Mucosa of rectum (tissue), 2 donors: ENCODE data around the gene NIT2.
A peak's percentile ranks its signal among the peaks of the same experiment; 100 is the strongest.

ENCODE experiments used
- H3K27ac ChIP-seq, 2 donors: one replicate each; pipeline ENCODE4 v1.7.0; 2013; ENCODE audit warnings: inconsistent platforms in 2 of 2, low read depth in 2 of 2, low read length in 2 of 2
- H3K27me3 ChIP-seq, 2 donors: one replicate each; pipeline ENCODE4 v1.7.0; 2013; ENCODE audit warnings: low read length in 2 of 2; ENCODE audit not compliant: control insufficient read depth in 2 of 2, insufficient read depth in 2 of 2
- H3K36me3 ChIP-seq, 2 donors: one replicate each; pipeline ENCODE4 v1.7.0; 2013; ENCODE audit warnings: low read length in 2 of 2; ENCODE audit not compliant: control insufficient read depth in 2 of 2, insufficient read depth in 2 of 2
- H3K4me1 ChIP-seq, 2 donors: one replicate each; pipeline ENCODE4 v1.7.0; 2013; ENCODE audit warnings: low read length in 2 of 2, mild to moderate bottlenecking in 1 of 2; ENCODE audit not compliant: control insufficient read depth in 2 of 2, insufficient read depth in 2 of 2
- H3K4me3 ChIP-seq, 2 donors: one replicate each; pipeline ENCODE4 v1.7.0; 2013; ENCODE audit warnings: low read length in 2 of 2
- H3K9ac ChIP-seq, 2 donors: one replicate each; pipeline ENCODE4 v1.7.0; 2013; ENCODE audit warnings: low read length in 2 of 2, low read depth in 1 of 2, mild to moderate bottlenecking in 1 of 2
- H3K9me3 ChIP-seq, 2 donors: one replicate each; pipeline ENCODE4 v1.7.0; 2013; ENCODE audit warnings: low read length in 2 of 2; ENCODE audit not compliant: control insufficient read depth in 2 of 2
- donor health status: healthy.
- donor health status: Normal muscosa, but diverticular disease.

NIT2 gene, protein sequence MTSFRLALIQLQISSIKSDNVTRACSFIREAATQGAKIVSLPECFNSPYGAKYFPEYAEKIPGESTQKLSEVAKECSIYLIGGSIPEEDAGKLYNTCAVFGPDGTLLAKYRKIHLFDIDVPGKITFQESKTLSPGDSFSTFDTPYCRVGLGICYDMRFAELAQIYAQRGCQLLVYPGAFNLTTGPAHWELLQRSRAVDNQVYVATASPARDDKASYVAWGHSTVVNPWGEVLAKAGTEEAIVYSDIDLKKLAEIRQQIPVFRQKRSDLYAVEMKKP

DNA sequence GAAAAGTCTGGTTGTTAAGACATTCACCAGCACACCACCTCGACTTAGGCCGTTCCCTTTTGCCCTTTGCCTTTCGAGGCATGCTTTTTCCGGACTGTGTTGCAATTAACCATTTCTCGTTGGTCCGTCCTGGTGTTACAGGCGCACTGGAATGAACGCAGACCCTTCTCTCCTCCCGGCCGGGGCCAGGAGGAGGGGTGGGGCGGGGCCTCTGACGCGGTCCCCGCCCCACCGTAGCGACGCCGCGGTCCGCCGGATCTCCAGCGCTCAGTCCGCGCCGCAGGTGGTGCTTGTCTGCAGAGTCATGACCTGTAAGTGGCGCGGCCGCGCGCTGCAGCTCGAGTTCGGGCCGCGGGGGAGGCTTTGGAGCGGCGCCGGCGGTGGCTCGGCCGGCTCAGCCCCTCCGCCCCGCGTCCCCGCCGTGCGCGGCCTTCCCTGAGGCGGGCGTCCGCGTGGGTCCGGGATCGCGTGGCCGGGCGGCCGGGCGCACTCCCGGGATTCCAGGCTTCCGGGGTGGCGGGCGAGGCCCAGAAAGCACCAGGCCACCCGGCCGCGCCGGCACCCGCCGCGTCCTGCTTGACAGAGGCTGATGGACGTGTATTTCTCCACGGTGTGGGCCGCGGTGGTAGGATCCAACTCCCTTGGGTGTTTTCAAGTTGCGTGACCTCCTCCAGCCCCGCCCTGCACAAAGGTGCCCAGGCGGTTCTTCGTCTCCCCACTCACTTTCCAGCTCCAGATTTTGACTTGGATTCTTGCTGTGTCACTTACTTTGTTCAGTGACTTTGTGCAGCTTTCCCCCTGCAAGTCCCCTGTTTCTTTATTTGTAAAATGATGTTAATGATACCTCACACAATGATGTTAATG is at the start of gene NIT2:
TSS of gene NIT2 (plus strand) at position 270 of the 864 bp plus-strand sequence. CDS start at position 305, 35 bp downstream.
- H3K9me3 ChIP-seq = no peaks in the 10 kb centered on the region
- H3K9ac ChIP-seq = peak within 1 kb of the TSS; percentile 74 to 80
- peaks cover under 1 to 8% of the 10 kb centered on the region in 2 donors for H3K36me3 ChIP-seq
- H3K4me3 ChIP-seq = peak within 1 kb of the TSS; percentile 78 to 86
- H3K4me1 ChIP-seq = peaks cover 7 to 9% of the 10 kb centered on the region in 2 donors
- no peaks in the 10 kb centered on the region for H3K27me3 ChIP-seq
- H3K27ac ChIP-seq = peak within 1 kb of the TSS; percentile 46 to 62

DNA sequence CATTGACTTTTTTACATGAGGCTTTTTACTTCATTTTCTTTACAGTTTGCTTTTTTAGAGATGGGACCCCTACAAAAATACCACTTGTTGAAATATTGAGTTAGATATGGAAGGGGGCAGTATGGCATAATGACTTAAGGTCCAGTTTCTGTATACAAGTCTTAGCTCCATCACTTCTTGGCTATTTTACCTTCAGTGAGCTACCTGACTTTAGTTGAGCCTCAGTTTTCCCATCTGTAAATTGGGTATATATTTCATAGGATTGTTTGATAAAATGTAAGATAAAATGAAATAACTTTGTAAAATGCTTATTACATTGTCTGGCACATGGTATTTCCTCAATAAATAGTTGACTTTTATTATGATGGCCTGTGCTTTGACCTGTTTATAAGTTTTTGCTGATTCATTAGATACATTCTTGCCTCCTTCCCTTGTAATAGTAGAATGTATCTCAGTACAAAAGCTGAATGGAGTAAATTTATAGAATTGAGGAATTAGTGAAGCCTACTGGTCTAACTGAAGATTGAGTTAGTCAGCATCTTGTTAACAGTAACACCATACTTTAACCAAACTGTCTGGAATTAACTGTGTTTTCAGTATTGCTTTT is 46.2 kb upstream of the NIT2 start:
- Histone ChIP-seq H3K4me3 (no peak overlapping the region), H3K9ac (no peak overlapping the region), H3K27ac (no peak overlapping the region), H3K36me3 (peaks cover 24 to 42% of the 10 kb centered on the region in 2 donors), H3K27me3 (no peaks in the 10 kb centered on the region), H3K4me1 (no peaks in the 10 kb centered on the region), H3K9me3 (no peaks in the 10 kb centered on the region)

DNA sequence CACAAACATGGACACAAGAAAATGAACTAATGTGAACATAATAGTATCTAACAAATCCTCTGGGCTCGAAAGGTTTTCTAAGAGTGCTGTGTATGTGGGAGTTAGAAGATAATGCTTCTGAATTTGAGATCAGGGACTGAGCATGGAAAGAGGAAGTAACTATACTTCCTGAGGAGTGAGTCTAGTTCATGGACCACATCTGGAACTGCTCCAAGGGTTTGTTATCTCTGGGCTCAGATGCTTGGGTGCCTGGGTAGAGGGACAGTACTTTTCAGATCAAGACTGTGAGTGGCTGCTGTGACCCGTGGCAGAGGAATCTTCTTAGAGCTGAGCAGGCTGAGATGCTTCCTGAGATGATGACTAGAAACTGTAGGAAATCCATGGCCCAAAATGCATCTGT is 45.2 kb upstream of the NIT2 start:
- H3K4me3 ChIP-seq = no peak overlapping the region
- H3K27ac ChIP-seq = no peak overlapping the region
- no peak overlapping the region for H3K9ac ChIP-seq
- no peaks in the 10 kb centered on the region for H3K27me3 ChIP-seq
- peaks cover 23 to 36% of the 10 kb centered on the region in 2 donors for H3K36me3 ChIP-seq
- H3K9me3 ChIP-seq = no peaks in the 10 kb centered on the region
- no peaks in the 10 kb centered on the region for H3K4me1 ChIP-seq

DNA sequence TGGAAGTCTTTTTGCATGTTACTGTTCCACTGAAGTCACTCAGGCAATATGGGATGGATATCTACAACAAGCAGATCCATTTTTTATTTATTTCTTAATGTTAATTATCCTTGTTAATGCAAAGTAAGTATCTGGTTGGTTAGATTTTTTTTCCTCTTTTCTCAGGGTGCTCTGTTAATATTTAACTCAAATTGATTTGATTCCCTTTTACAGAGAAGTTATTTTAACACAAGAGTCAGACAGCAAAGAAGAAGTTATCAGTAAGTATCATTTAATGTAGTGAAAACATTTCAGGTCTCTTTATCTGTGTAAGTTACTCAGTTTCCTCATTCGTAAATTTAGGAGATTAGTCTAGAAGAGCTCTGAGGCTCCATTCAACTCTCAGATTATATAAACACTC is 39.5 kb upstream of the NIT2 start:
- H3K27me3 ChIP-seq = no peaks in the 10 kb centered on the region
- H3K36me3 ChIP-seq = peaks cover 40 to 44% of the 10 kb centered on the region in 2 donors
- H3K9ac ChIP-seq = no peak overlapping the region
- H3K9me3 ChIP-seq = no peaks in the 10 kb centered on the region
- H3K4me3 ChIP-seq = no peak overlapping the region
- no peaks in the 10 kb centered on the region for H3K4me1 ChIP-seq
- H3K27ac ChIP-seq = no peak overlapping the region

DNA sequence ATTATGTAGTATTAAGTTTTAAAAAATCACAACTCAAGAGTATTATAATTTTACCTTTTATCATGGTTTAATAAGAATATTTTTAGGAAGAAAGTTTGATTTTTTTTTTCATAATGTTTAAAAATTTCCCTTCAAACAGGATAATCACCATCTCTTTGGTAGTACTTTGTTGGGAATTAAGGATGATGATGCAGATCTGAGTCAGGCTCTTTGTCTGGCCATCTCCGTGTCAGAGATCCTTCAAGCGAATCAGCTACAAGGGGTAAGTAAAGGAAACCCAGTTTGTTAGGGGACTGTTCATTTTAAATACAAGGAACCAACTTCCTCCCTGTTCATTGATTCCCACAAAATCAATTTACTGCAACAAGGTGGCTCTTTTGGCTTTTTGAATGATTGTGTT is 36.8 kb upstream of the NIT2 start:
- Histone ChIP-seq H3K4me1 (no peaks in the 10 kb centered on the region), H3K9ac (no peak overlapping the region), H3K27ac (no peak overlapping the region), H3K4me3 (no peak overlapping the region), H3K9me3 (no peaks in the 10 kb centered on the region), H3K36me3 (peaks cover 39 to 41% of the 10 kb centered on the region in 2 donors), H3K27me3 (no peaks in the 10 kb centered on the region)

DNA sequence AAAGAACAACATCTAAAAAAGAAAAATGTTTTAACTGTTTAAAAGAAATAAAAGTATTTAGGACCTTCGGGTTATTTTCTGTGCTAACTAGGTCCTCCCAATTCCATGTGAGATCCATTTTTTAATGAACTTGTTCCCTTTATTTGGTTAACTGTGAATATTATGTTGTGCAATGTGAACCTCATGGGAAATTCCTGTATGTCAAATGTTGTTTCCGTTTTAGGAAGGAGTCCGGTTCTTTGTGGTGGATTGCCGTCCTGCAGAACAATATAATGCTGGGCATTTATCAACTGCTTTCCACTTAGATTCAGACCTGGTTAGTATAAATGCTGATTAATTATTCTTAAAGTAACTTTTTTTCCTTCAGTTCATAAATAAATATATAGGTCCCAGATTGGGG is 35.5 kb upstream of the NIT2 start:
- Histone ChIP-seq H3K27ac (no peak overlapping the region), H3K36me3 (peaks cover 41 to 42% of the 10 kb centered on the region in 2 donors), H3K9me3 (no peaks in the 10 kb centered on the region), H3K9ac (no peak overlapping the region), H3K4me1 (no peaks in the 10 kb centered on the region), H3K27me3 (no peaks in the 10 kb centered on the region), H3K4me3 (no peak overlapping the region)

DNA sequence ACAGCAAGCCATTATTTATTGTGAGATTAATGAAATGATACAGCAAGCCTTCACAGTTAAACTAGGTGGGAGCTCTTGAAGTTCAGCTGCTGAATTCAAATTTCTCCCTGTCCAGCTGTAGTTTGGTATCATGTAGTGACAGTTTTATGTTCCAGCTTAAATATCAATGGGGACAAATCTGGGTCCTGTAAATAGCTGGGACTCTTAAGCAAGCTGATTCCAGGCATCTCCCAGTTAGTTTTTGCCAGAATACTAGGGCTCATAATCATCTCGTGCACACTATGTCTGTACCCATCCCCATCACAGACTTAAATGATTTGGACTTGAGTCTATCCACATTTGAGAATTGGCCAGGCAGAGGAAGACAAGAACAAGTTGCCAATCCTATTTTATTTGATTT is 27.9 kb upstream of the NIT2 start:
- Histone ChIP-seq H3K27ac (no peak overlapping the region), H3K36me3 (peaks cover 25 to 47% of the 10 kb centered on the region in 2 donors), H3K4me3 (no peak overlapping the region), H3K9me3 (no peaks in the 10 kb centered on the region), H3K4me1 (no peaks in the 10 kb centered on the region), H3K27me3 (no peaks in the 10 kb centered on the region), H3K9ac (no peak overlapping the region)

DNA sequence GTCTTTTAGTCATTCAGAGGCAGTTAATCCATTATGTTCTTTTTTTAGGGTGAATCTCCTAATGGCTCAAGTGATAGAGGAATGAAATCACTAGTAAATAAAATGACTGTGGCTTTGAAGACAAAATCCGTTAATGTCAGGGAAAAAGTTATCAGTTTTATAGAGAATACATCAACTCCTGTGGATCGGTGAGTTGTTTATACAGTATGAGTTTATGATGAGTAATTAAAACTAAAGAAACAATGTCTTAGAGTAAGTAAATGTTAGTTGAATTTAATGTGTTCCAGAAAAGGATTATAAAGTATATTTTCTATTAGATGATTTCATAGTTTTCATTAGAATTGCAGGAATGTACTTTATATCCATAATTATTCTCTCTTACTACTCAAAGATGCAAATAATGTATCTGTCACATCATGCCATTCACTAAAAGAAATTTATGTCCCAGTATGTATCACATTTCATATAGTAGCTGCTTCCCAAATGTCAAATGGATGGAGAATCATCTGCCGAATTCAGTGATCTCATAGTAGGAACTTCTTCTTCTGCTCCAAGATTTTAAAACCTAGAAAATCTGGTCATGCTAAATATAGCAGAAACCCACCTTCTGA is 24.1 kb upstream of the NIT2 start:
- H3K36me3 ChIP-seq = peaks cover 22 to 41% of the 10 kb centered on the region in 2 donors
- H3K9ac ChIP-seq = no peak overlapping the region
- no peaks in the 10 kb centered on the region for H3K27me3 ChIP-seq
- H3K27ac ChIP-seq = no peak overlapping the region
- no peaks in the 10 kb centered on the region for H3K4me1 ChIP-seq
- H3K4me3 ChIP-seq = no peak overlapping the region
- H3K9me3 ChIP-seq = no peaks in the 10 kb centered on the region

DNA sequence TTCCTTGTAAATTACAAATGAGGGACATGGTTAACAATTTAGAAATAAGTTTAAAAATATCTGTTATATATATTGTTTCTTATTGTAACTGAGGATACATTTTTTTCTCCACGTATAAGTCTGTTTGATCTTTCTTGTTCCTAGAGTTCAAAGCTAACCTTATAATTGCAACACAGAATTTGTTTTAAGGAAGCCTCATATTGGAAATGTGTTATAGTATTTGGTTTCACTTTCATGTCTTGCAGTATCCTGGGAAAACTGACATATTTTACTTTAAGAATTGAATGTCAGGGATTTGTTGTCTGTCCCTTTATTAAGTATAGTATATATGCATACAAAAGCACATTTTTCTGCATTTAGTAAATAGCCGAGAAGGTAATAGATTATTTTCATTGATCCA is 23.5 kb upstream of the NIT2 start:
- Histone ChIP-seq H3K27me3 (no peaks in the 10 kb centered on the region), H3K36me3 (peaks cover 24 to 37% of the 10 kb centered on the region in 2 donors), H3K27ac (no peak overlapping the region), H3K4me3 (no peak overlapping the region), H3K9me3 (no peaks in the 10 kb centered on the region), H3K4me1 (no peaks in the 10 kb centered on the region), H3K9ac (no peak overlapping the region)
